Endothelial cell (in vitro differentiated cells): ENCODE data around the gene ZFP92. TPM values are rescaled to one million over a fixed set of nuclear protein-coding genes. Genes with fewer than 3 reads are reported as not detected.

Experiments used
- DNase-seq: peaks from one replicate; pipeline ENCODE4 v3.0.0; 2021; ENCODE audit warnings: low spot score
- H3K27ac Mint-ChIP-seq: one replicate; pipeline ENCODE4 v1.8.0; 2021; ENCODE audit warnings: mixed read lengths, inconsistent platforms; ENCODE audit not compliant: unreplicated experiment
- H3K27me3 Mint-ChIP-seq: one replicate; pipeline ENCODE4 v1.8.0; 2021; ENCODE audit warnings: mild to moderate bottlenecking, moderate library complexity, mixed read lengths, inconsistent platforms; ENCODE audit not compliant: unreplicated experiment
- H3K36me3 Mint-ChIP-seq: one replicate; pipeline ENCODE4 v1.8.0; 2021; ENCODE audit warnings: mild to moderate bottlenecking, low read depth, mixed read lengths, inconsistent platforms; ENCODE audit not compliant: unreplicated experiment
- H3K4me1 Mint-ChIP-seq: one replicate; pipeline ENCODE4 v1.8.0; 2021; ENCODE audit warnings: mild to moderate bottlenecking, mixed read lengths, inconsistent platforms; ENCODE audit not compliant: unreplicated experiment
- H3K4me3 Mint-ChIP-seq: one replicate; pipeline ENCODE4 v1.8.0; 2021; ENCODE audit warnings: mild to moderate bottlenecking, mixed read lengths, inconsistent platforms; ENCODE audit not compliant: unreplicated experiment
- H3K9me3 Mint-ChIP-seq: one replicate; pipeline ENCODE4 v1.8.0; 2021; ENCODE audit warnings: mixed read lengths, inconsistent platforms; ENCODE audit not compliant: unreplicated experiment
- total RNA-seq: library from RNA; stranded (reverse); fragmentation: NEBNext Ultra II Directional; extraction: Animal tissue kit (Norgen Biotek cat#: 25700); gene quantifications from one replicate; pipeline ENCODE4 v1.2.1, GENCODE V29; 2021; ENCODE audit not compliant: unreplicated experiment
- TF ChIP-seq, protein P1 (sequence below): fragments of 200-600 bp; sonication (generic); IDR thresholded peaks from one replicate; pipeline ENCODE4 v1.5.0; 2021; ENCODE audit warnings: antibody characterized with exemption; ENCODE audit not compliant: unreplicated experiment

Gene ZFP92
- total RNA-seq, 1 donor from 2014 or later, result 0.49 TPM

GRCh38 chrX:153412746-153413720, 1.8 kb downstream of the ZFP92 start:
- Mint-ChIP-seq H3K4me3 (no peak overlapping the region), H3K27ac (no peak overlapping the region), H3K36me3 (no peaks in the 10 kb centered on the region), H3K27me3 (peaks cover 2% of the 10 kb centered on the region), H3K4me1 (no peaks in the 10 kb centered on the region), H3K9me3 (no peaks in the 10 kb centered on the region)
- TF ChIP-seq, protein P1, sequence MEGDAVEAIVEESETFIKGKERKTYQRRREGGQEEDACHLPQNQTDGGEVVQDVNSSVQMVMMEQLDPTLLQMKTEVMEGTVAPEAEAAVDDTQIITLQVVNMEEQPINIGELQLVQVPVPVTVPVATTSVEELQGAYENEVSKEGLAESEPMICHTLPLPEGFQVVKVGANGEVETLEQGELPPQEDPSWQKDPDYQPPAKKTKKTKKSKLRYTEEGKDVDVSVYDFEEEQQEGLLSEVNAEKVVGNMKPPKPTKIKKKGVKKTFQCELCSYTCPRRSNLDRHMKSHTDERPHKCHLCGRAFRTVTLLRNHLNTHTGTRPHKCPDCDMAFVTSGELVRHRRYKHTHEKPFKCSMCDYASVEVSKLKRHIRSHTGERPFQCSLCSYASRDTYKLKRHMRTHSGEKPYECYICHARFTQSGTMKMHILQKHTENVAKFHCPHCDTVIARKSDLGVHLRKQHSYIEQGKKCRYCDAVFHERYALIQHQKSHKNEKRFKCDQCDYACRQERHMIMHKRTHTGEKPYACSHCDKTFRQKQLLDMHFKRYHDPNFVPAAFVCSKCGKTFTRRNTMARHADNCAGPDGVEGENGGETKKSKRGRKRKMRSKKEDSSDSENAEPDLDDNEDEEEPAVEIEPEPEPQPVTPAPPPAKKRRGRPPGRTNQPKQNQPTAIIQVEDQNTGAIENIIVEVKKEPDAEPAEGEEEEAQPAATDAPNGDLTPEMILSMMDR, result no peak
- no peak for DNase-seq

GRCh38 chrX:153413731-153414130, 2.5 kb downstream of the ZFP92 start:
- no peak overlapping the region for H3K4me3 Mint-ChIP-seq
- no peaks in the 10 kb centered on the region for H3K36me3 Mint-ChIP-seq
- no peaks in the 10 kb centered on the region for H3K9me3 Mint-ChIP-seq
- H3K27me3 Mint-ChIP-seq, result peaks cover 2% of the 10 kb centered on the region
- peaks cover 3% of the 10 kb centered on the region for H3K4me1 Mint-ChIP-seq
- TF ChIP-seq, protein P1, result no peak
- DNase-seq, result no peak
- no peak overlapping the region for H3K27ac Mint-ChIP-seq

- H3K9me3 Mint-ChIP-seq, result no peaks in the 10 kb centered on the region
- H3K27me3 Mint-ChIP-seq, result peaks cover 2% of the 10 kb centered on the region
These were observed 3.7 kb downstream of the ZFP92 start for GRCh38 chrX:153414856-153415510.

GRCh38 chrX:153416781-153417450, 5.6 kb downstream of the ZFP92 start:
- Mint-ChIP-seq H3K36me3 (no peaks in the 10 kb centered on the region), H3K4me3 (no peak overlapping the region), H3K27me3 (peaks cover 2% of the 10 kb centered on the region), H3K4me1 (peaks cover 3% of the 10 kb centered on the region), H3K9me3 (no peaks in the 10 kb centered on the region), H3K27ac (no peak overlapping the region)
- no peak for DNase-seq
- TF ChIP-seq, protein P1, result no peak

More at GRCh38 chrX:153414856-153415510, 3.7 kb downstream of the ZFP92 start:
- Mint-ChIP-seq H3K27ac (no peak overlapping the region), H3K4me1 (peaks cover 3% of the 10 kb centered on the region), H3K4me3 (no peak overlapping the region), H3K36me3 (no peaks in the 10 kb centered on the region)
- DNase-seq, result no peak
- TF ChIP-seq, protein P1, result no peak
